ENCODE measurements around the gene SNAI3.

The SNAI3 gene

GRCh38 chr16:88645455-88645854 is 40.9 kb downstream of the SNAI3 start:
- no peak for TF ChIP-seq CTCF (IDR thresholded peaks at IDR 0.05)

GRCh38 chr16:88643644-88643932 is 42.7 kb downstream of the SNAI3 start:
- no peak for TF ChIP-seq CTCF (IDR thresholded peaks at IDR 0.05)

- TF ChIP-seq CTCF (IDR thresholded peaks at IDR 0.05): no peak
Observed at GRCh38 chr16:88642881-88643643, 43.2 kb downstream of the SNAI3 start.

- no peak for TF ChIP-seq CTCF (IDR thresholded peaks at IDR 0.05)
Observed at GRCh38 chr16:88640498-88641247, 45.6 kb downstream of the SNAI3 start.

GRCh38 chr16:88640039-88640495 is 46.2 kb downstream of the SNAI3 start:
- no peak for TF ChIP-seq CTCF (IDR thresholded peaks at IDR 0.05)

GRCh38 chr16:88639231-88640038 is 46.9 kb downstream of the SNAI3 start:
- no peak for TF ChIP-seq CTCF (IDR thresholded peaks at IDR 0.05)

- TF ChIP-seq CTCF (IDR thresholded peaks at IDR 0.05): no peak
Observed at GRCh38 chr16:88638323-88639230, 47.7 kb downstream of the SNAI3 start, which contains the start of gene IL17C. IL17C (plus strand) TSS chr16:88638572; CDS start chr16:88638642, 70 bp downstream.

All from LNCAP (cell line).